Left kidney (tissue), 2 donors: Measurements from ENCODE around the gene GAS7. TPM values are rescaled to one million over a fixed set of nuclear protein-coding genes. Genes with fewer than 3 reads are reported as not detected.

Experiments used
- DNase-seq: peaks from one replicate; pipeline ENCODE4 v3.0.0-alpha.2; 2013
- polyA plus RNA-seq: library from polyadenylated mRNA; unstranded; fragments of 120-200 nt; gene quantifications from one replicate; pipeline ENCODE4 v1.2.1, GENCODE V29; 2013; ENCODE audit not compliant: insufficient read length

Gene GAS7
- polyA plus RNA-seq, 1 donor = 16.9 TPM

- no peak for DNase-seq
Observed at GRCh38 chr17:9887508-9887907, 310.9 kb downstream of the GAS7 start.

- no peak for DNase-seq
Observed at GRCh38 chr17:9886141-9886930, 312.1 kb downstream of the GAS7 start.

- no peak for DNase-seq
Observed at GRCh38 chr17:9883451-9883850, 315.0 kb downstream of the GAS7 start.

GRCh38 chr17:9880582-9880999 is 317.8 kb downstream of the GAS7 start:
- DNase-seq = no peak

- no peak for DNase-seq
Observed at GRCh38 chr17:9878786-9879525, 319.4 kb downstream of the GAS7 start.

- DNase-seq = no peak
Observed at GRCh38 chr17:9878356-9878755, 320.1 kb downstream of the GAS7 start.

GRCh38 chr17:9875441-9875840 is 323.0 kb downstream of the GAS7 start:
- no peak for DNase-seq

GRCh38 chr17:9874722-9875121 is 323.7 kb downstream of the GAS7 start:
- no peak for DNase-seq

- DNase-seq = no peak
Observed at GRCh38 chr17:9872852-9873251, 325.6 kb downstream of the GAS7 start.

GRCh38 chr17:9868552-9868951 is 329.9 kb downstream of the GAS7 start:
- no peak for DNase-seq

- no peak for DNase-seq
Observed at GRCh38 chr17:9865586-9865985, 332.8 kb downstream of the GAS7 start.

- no peak for DNase-seq
Observed at GRCh38 chr17:9862949-9863348, 335.5 kb downstream of the GAS7 start.

GRCh38 chr17:9862220-9862619 is 336.2 kb downstream of the GAS7 start:
- no peak for DNase-seq

- no peak for DNase-seq
Observed at GRCh38 chr17:9860851-9861250, 337.6 kb downstream of the GAS7 start.

Other genes with a start within 250 kb of the GAS7 start
- gene MYH13, start 174.4 kb upstream of the GAS7 start, polyA plus RNA-seq = 0.17 TPM
- 0.70 TPM for gene MYH8, start 223.3 kb upstream of the GAS7 start, polyA plus RNA-seq